RWPE1 (cell line): ENCODE measurements around the gene CFAP221.

Experiments used
- CTCF ChIA-PET: fragments of 350-600 bp; sonication (Branson Sonifier 250); formaldehyde crosslinking; extraction: SDS; loops from one replicate; lab custom pipeline; 2021; lab: Yijun Ruan, JAX
- POLR2A ChIA-PET: fragments of 400-600 bp; formaldehyde crosslinking; extraction: SDS; loops from one replicate; lab custom pipeline; 2020; ENCODE audit warnings: antibody characterized with exemption; ENCODE audit not compliant: low non-redundant PET; lab: Yijun Ruan, JAX
- DNase-seq: peaks from one replicate; pipeline ENCODE4 v3.0.0; 2012; ENCODE audit warnings: low spot score
- H3K27ac ChIP-seq: fragments of 450-650 bp; 2 replicates; pipeline ENCODE4 v1.5.1; 2017
- CTCF ChIP-seq: fragments of 450-650 bp; conservative IDR thresholded peaks from 2 replicates; pipeline ENCODE4 v1.5.1; 2017; ENCODE audit warnings: low read depth, mild to moderate bottlenecking

The CFAP221 gene

GRCh38 chr2:119693567-119693966 lies 149.3 kb downstream of the CFAP221 start:
- no peak for DNase-seq
- no peak for TF ChIP-seq CTCF
- H3K27ac ChIP-seq = no peak overlapping the region
- ChIA-PET CTCF (interaction anchor here (0.5 to 0.6 kb wide), 2 partner anchors 9 to 580 kb away, joined by 3 to 4 read pairs; no protein-coding TSS in a partner anchor), POLR2A (no interaction called here)

GRCh38 chr2:119693967-119694366 lies 149.7 kb downstream of the CFAP221 start:
- no peak overlapping the region for H3K27ac ChIP-seq
- POLR2A ChIA-PET = no interaction called here
- no peak for DNase-seq
- no peak for TF ChIP-seq CTCF
- CTCF ChIA-PET = no interaction called here

- CTCF ChIA-PET = no interaction called here
- POLR2A ChIA-PET = no interaction called here
- peak overlapping the region; percentile 38 for H3K27ac ChIP-seq
These were observed 150.2 kb downstream of the CFAP221 start for GRCh38 chr2:119694470-119694844.

GRCh38 chr2:119694845-119695521 lies 150.7 kb downstream of the CFAP221 start:
- ChIA-PET CTCF (no interaction called here), POLR2A (interaction anchor here (0.6 kb wide), 1 partner anchor 528 kb away, joined by 3 read pairs; the partner anchor contains the start of gene TMEM185B)
- peak overlapping the region; percentile 38 for H3K27ac ChIP-seq
- no peak for DNase-seq
- TF ChIP-seq CTCF = no peak

More at GRCh38 chr2:119694470-119694844, 150.2 kb downstream of the CFAP221 start:
- TF ChIP-seq CTCF = no peak
- DNase-seq = no peak

- no peak for TF ChIP-seq CTCF
- DNase-seq = no peak
- CTCF ChIA-PET = no interaction called here
- POLR2A ChIA-PET = no interaction called here
- H3K27ac ChIP-seq = no peak overlapping the region
These were observed 151.8 kb downstream of the CFAP221 start for GRCh38 chr2:119696005-119696404.

- ChIA-PET POLR2A (no interaction called here), CTCF (no interaction called here)
- no peak for DNase-seq
- no peak overlapping the region for H3K27ac ChIP-seq
- no peak for TF ChIP-seq CTCF
These were observed 152.3 kb downstream of the CFAP221 start for GRCh38 chr2:119696494-119697030.
